NB4 (cell line): ENCODE results near the gene ENOX1.

Experiments
- POLR2A ChIP-seq: IDR thresholded peaks from 2 replicates; pipeline ENCODE4 v1.6.1; 2011; ENCODE audit warnings: mild to moderate bottlenecking; ENCODE audit not compliant: insufficient read length; ENCODE audit errors: extremely low read depth
- TF ChIP-seq, protein P1 (sequence below): IDR thresholded peaks from one replicate; pipeline ENCODE4 v1.5.1; 2012; ENCODE audit warnings: low read depth, low read length
- TF ChIP-seq, protein P2 (sequence below): IDR thresholded peaks from 2 replicates; pipeline ENCODE4 v1.6.1; 2011; ENCODE audit warnings: low read depth, low read length

DNA sequence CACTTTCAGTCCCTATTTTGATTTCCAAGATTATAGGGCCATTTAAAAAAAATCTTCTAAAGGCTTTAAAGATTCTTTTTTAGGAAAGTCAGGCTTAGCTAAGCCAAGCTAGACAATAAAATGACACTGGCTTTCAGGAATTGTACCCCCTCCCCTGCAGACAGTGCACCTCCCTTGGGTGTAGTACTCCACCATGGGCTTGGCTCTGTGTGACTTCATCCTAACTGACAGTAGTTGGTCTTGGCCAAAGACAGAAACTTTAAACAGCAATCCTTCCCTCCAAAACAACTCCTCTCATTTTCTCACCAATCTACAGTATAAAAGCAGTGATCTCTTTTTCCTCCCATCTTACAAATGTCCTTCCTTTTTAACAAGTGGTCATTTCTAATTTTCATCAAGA is 480.4 kb downstream of the ENOX1 start:
- TF ChIP-seq, protein P1, sequence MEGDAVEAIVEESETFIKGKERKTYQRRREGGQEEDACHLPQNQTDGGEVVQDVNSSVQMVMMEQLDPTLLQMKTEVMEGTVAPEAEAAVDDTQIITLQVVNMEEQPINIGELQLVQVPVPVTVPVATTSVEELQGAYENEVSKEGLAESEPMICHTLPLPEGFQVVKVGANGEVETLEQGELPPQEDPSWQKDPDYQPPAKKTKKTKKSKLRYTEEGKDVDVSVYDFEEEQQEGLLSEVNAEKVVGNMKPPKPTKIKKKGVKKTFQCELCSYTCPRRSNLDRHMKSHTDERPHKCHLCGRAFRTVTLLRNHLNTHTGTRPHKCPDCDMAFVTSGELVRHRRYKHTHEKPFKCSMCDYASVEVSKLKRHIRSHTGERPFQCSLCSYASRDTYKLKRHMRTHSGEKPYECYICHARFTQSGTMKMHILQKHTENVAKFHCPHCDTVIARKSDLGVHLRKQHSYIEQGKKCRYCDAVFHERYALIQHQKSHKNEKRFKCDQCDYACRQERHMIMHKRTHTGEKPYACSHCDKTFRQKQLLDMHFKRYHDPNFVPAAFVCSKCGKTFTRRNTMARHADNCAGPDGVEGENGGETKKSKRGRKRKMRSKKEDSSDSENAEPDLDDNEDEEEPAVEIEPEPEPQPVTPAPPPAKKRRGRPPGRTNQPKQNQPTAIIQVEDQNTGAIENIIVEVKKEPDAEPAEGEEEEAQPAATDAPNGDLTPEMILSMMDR: no peak
- TF ChIP-seq, protein P2, sequence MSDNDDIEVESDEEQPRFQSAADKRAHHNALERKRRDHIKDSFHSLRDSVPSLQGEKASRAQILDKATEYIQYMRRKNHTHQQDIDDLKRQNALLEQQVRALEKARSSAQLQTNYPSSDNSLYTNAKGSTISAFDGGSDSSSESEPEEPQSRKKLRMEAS: no peak
- TF ChIP-seq POLR2A: no peak
